Right renal pelvis (tissue), 4 donors: ENCODE results near the gene TMEM185A. TPM values are rescaled to one million over a fixed set of nuclear protein-coding genes. Genes with fewer than 3 reads are reported as not detected.
"Not testable (repeated sequence)": the region's sequence is repeated elsewhere in the genome, so short reads cannot be mapped to it uniquely, and the experiment has no call there.

Experiments
- DNase-seq, 4 donors: peaks; one replicate each; pipeline ENCODE4 v3.0.0-alpha.2; 2013; ENCODE audit warnings: low read depth in 4 of 4, low spot score in 3 of 4, missing footprints in 1 of 4
- polyA plus RNA-seq, 4 donors: library from polyadenylated mRNA; unstranded; fragments of 120-200 nt; gene quantifications; one replicate each; pipeline ENCODE4 v1.2.1, GENCODE V29; 2013; ENCODE audit not compliant: insufficient read length in 4 of 4

Gene TMEM185A
- polyA plus RNA-seq, 4 donors: 39.8 to 45.3 (median 41.5) TPM

GRCh38 chrX:149628280-149628679 lies 3.3 kb downstream of the TMEM185A start:
- no peak for DNase-seq

GRCh38 chrX:149626829-149627228 lies 4.8 kb downstream of the TMEM185A start:
- not testable (repeated sequence) for DNase-seq

GRCh38 chrX:149619662-149620061 lies 11.9 kb downstream of the TMEM185A start:
- DNase-seq: not testable (repeated sequence)

DNA sequence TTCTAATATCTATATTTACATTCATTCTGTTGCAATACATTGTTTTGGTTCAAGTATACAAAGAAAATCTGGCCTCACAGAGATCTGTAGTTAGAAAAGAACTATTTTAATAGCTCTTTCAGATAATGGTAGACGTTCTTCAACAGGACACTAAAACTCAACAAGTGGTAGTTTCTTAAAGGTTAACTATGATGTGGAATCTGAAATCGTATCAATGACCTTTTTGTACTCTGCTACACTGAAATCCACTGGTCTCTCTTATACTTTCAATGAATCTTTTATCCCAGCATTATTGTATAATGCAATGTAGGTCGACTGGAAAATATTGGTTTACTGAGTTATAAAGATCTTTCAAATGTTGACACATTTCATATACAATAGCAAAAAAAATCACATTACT lies 12.7 kb downstream of the TMEM185A start:
- DNase-seq: no peak

GRCh38 chrX:149611623-149612175 lies 19.9 kb downstream of the TMEM185A start:
- DNase-seq: no peak

DNA sequence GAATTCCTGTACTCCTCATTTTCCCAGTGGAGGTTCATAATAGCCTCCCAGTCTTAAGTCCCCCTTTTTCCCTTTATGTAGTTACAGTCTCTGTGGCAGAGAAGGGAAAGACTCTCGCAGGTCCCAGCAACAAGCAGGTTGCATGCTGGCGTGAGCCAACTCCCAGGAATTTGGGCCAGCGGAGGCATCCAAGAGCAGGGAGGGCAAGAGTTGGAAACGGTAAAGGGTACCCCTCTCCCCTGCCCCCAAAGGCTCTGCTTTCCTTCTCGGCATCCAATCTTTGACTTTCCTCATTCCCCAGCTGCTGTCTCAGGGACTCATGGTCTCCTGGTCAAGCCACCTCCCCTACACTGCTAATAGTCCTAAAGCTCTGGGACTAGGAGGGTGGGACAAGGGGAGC lies 21.1 kb downstream of the TMEM185A start:
- DNase-seq: no peak

GRCh38 chrX:149607699-149608098 lies 23.9 kb downstream of the TMEM185A start:
- no peak for DNase-seq

GRCh38 chrX:149605248-149605885 lies 26.2 kb downstream of the TMEM185A start:
- not testable (repeated sequence) for DNase-seq

DNA sequence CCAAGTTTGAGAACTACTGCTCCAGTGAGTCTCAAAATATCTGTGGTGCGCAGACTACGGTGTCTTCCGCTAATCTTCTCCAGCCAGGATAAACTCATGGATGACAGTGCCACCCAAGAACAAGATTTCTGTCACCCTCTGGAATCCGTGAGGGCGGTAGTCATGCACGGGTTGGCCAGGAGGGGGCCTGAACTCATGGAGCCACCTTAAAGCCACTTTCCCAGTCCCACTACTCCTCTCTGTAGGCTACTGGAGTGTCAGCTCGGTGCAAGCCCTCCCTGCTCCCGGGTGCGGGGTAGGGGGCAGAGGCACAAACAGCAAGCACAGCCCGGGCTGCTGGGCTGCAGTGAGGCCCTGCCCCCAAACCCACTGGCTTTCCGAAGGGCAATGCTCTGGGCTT lies 33.0 kb downstream of the TMEM185A start:
- DNase-seq: not testable (repeated sequence)

GRCh38 chrX:149595943-149596342 lies 35.6 kb downstream of the TMEM185A start:
- DNase-seq: not testable (repeated sequence)

DNA sequence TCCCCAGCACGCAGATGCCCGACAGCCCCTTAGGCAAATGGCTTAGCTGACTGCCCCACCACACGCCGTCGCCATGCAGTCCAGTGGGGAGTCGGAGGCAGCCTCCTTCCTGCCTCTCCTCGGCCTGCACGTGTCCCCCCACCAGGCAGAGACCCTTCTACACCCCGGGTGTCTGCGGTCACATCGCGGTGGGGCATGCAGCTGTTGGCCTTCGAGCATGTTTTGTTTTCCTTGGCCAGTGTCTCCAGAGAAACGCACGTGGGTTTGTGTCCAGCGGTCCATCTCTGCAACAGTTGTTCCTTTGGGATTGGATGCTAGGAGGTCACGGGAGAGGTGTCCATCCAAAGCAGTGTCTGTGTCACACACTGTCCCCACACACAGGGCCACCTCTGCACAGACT lies 36.4 kb downstream of the TMEM185A start, which contains the start of gene HSFX2:
Gene HSFX2 (minus strand): TSS at position 101 of the 400 bp plus-strand sequence. CDS start 614 bp downstream, outside the sequence.
- DNase-seq: not testable (repeated sequence)

- not testable (repeated sequence) for DNase-seq
Measured at GRCh38 chrX:149590993-149591392, 40.6 kb downstream of the TMEM185A start.

DNA sequence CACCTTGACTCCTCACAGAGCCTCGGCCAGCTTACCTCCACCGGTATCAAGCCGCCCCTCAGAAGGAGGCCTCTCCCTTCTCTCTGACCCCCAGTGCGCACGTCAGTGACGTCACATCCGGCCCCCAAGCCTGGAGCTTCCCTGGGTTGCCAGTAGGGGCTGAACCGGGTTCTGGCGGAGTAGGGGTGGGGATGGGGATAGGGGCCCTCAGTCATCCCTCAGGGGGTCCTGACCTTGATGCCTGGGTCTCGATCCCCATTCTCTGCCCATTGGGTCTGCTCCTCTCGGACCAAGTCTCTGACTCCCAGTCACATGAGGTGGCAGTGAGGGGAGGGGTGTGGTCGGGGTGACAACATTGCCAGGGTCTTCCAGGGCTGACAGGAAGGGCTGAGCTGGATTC lies 44.2 kb downstream of the TMEM185A start, which contains the start of gene MAGEA9B:
Gene MAGEA9B (minus strand): TSS at position 101 of the 400 bp plus-strand sequence. CDS start 4,280 bp downstream, outside the sequence.
- not testable (repeated sequence) for DNase-seq

GRCh38 chrX:149585631-149586030 lies 46.0 kb downstream of the TMEM185A start:
- DNase-seq: not testable (repeated sequence)

DNA sequence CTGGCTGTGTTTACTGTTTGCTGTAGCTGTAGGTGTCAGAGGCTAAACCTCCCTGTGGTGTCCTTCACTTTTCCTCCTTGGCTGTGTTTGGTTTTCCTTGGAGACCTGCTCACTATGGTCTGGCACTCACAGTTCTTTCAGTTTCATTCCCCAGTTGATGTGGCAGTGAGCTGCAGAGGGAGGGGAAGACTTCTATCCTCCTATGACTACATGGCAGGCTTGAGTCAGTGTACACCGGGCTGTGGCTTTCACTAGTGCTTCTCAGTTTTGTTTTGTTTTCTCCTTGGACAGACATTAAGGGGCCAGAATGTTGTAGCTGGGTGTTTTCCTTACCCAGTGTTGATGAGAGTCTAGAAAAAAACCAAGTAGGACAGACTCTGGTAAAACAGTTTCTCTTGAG lies 58.1 kb downstream of the TMEM185A start:
- DNase-seq: not testable (repeated sequence)

DNA sequence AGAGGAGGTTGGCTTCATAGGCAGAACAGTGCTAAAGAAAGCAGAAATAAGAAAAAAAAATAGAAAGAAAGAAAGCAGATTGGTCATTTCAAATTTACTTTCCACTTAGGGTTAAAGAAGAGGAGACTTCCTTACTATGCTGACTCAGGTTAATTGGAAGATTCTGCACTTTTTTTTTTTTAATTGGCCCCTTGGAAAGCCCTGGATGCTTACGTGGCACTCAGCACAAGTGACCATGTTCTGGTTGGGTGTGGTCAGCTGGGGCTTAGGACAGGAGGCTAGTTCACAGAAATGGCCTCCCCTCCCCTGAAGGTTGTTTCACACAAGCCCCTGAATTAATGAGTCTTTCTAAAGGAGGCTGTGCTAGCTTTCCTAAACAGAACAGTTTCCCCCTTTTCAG lies 58.8 kb downstream of the TMEM185A start:
- DNase-seq: no peak

- no peak for DNase-seq
Measured at GRCh38 chrX:149571770-149572169, 59.8 kb downstream of the TMEM185A start.

GRCh38 chrX:149570668-149571067 lies 60.9 kb downstream of the TMEM185A start:
- DNase-seq: no peak

- no peak for DNase-seq
Measured at GRCh38 chrX:149569770-149570169, 61.8 kb downstream of the TMEM185A start.

GRCh38 chrX:149568701-149569296 lies 62.8 kb downstream of the TMEM185A start:
- DNase-seq: no peak

DNA sequence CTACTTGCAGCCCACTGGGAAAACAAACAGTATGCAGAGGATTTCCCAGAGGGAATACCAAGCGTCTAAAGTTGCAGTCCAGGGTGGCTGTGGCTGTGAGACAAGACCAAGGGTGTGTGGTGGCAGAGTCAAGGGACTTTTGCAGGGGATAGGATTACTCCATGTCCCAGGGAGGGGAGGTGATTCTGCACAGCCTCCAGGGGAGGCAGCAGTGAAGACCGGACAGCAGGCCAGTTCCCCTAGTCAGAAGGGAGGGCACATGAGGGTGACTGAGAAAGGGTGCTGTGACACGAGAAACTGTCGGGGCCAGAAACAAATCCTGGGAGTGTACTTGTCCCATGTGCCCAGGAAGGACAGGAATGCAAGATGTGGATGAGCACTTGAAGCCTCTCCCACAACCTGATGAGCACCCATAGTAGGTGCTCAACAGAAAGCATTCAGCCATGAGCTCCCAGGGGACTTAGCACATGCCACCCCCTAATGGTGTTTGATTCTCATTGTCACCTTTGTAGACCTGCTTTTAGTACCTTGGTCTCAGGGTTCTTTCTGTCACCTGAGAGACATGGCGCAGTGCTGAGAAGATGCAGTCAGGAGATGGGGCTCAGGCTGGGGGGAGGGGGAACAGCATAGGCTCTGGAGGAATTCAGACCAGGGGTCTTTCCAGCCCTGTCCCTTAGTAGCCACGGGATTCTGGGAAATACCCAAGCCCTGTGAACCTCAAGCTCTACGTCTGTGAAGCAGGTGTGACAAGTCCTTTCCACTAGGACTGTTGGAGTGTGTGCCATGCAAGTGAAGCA lies 63.8 kb downstream of the TMEM185A start:
- DNase-seq: no peak
